HFFc6 (cell line): Measurements from ENCODE around the gene ZMAT5. TPM values are rescaled to one million over a fixed set of nuclear protein-coding genes. Genes with fewer than 3 reads are reported as not detected.

ENCODE experiments used
- DNase-seq: peaks from one replicate; pipeline ENCODE4 v3.0.0-alpha.2; 2018
- H3K27ac Mint-ChIP-seq: 2 replicates; pipeline ENCODE4 v1.8.0; 2020; ENCODE audit warnings: mild to moderate bottlenecking, mixed read lengths
- H3K27me3 Mint-ChIP-seq: 2 replicates; pipeline ENCODE4 v1.8.0; 2021; ENCODE audit warnings: mild to moderate bottlenecking, moderate library complexity, mixed read lengths; ENCODE audit not compliant: insufficient read depth
- H3K36me3 Mint-ChIP-seq: 2 replicates; pipeline ENCODE4 v1.8.0; 2021; ENCODE audit warnings: low read depth, mixed read lengths
- H3K4me1 Mint-ChIP-seq: 2 replicates; pipeline ENCODE4 v1.8.0; 2020; ENCODE audit warnings: low read depth, mixed read lengths
- H3K4me3 Mint-ChIP-seq: 2 replicates; pipeline ENCODE4 v1.8.0; 2020; ENCODE audit warnings: mild to moderate bottlenecking, moderate library complexity, mixed read lengths
- H3K9me3 Mint-ChIP-seq: 2 replicates; pipeline ENCODE4 v1.8.0; 2020; ENCODE audit warnings: mild to moderate bottlenecking, mixed read lengths
- total RNA-seq, 6 experiments: library from RNA; stranded (reverse); fragmentation: NEBNext Ultra II Directional; extraction: Animal tissue kit (Norgen Biotek cat#: 25700); gene quantifications; 2 replicates in 1 of 6; 3 replicates in 5 of 6; pipeline ENCODE4 v1.2.3, GENCODE V29; 2021
- TF ChIP-seq, protein P1 (sequence below): fragments of 200-600 bp; sonication (generic); IDR thresholded peaks from 2 replicates; pipeline ENCODE4 v1.5.0; 2021; ENCODE audit warnings: antibody characterized with exemption, mild to moderate bottlenecking

ZMAT5 gene
- total RNA-seq, 6 experiments from 2014 or later: 24.9 to 28.6 (median 26.1) TPM

- DNase-seq: no peak
- Mint-ChIP-seq H3K27ac (no peak overlapping the region), H3K4me3 (no peak overlapping the region), H3K27me3 (peaks cover 28% of the 10 kb centered on the region), H3K36me3 (no peaks in the 10 kb centered on the region), H3K4me1 (no peaks in the 10 kb centered on the region), H3K9me3 (no peaks in the 10 kb centered on the region)
- TF ChIP-seq, protein P1, sequence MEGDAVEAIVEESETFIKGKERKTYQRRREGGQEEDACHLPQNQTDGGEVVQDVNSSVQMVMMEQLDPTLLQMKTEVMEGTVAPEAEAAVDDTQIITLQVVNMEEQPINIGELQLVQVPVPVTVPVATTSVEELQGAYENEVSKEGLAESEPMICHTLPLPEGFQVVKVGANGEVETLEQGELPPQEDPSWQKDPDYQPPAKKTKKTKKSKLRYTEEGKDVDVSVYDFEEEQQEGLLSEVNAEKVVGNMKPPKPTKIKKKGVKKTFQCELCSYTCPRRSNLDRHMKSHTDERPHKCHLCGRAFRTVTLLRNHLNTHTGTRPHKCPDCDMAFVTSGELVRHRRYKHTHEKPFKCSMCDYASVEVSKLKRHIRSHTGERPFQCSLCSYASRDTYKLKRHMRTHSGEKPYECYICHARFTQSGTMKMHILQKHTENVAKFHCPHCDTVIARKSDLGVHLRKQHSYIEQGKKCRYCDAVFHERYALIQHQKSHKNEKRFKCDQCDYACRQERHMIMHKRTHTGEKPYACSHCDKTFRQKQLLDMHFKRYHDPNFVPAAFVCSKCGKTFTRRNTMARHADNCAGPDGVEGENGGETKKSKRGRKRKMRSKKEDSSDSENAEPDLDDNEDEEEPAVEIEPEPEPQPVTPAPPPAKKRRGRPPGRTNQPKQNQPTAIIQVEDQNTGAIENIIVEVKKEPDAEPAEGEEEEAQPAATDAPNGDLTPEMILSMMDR: no peak
Observed at GRCh38 chr22:29722151-29722550, 44.7 kb downstream of the ZMAT5 start.

GRCh38 chr22:29720811-29721323 lies 45.9 kb downstream of the ZMAT5 start:
- H3K4me1 Mint-ChIP-seq: no peaks in the 10 kb centered on the region
- H3K36me3 Mint-ChIP-seq: no peaks in the 10 kb centered on the region
- H3K4me3 Mint-ChIP-seq: no peak overlapping the region
- H3K27me3 Mint-ChIP-seq: peaks cover 33% of the 10 kb centered on the region
- TF ChIP-seq, protein P1: no peak
- no peaks in the 10 kb centered on the region for H3K9me3 Mint-ChIP-seq
- no peak for DNase-seq
- H3K27ac Mint-ChIP-seq: no peak overlapping the region

- no peak for DNase-seq
- no peak within 1 kb of the TSS for H3K4me3 Mint-ChIP-seq
Observed at GRCh38 chr22:29719899-29720645, 46.7 kb downstream of the ZMAT5 start, which contains the start of gene CABP7. Gene CABP7, plus strand, starts transcription at chr22:29720003. Its CDS starts 422 bp downstream, at chr22:29720425.

GRCh38 chr22:29718949-29719898 lies 47.6 kb downstream of the ZMAT5 start:
- Mint-ChIP-seq H3K27me3 (peaks cover 34% of the 10 kb centered on the region), H3K9me3 (no peaks in the 10 kb centered on the region), H3K27ac (no peak overlapping the region), H3K4me1 (no peaks in the 10 kb centered on the region), H3K4me3 (no peak overlapping the region), H3K36me3 (no peaks in the 10 kb centered on the region)
- DNase-seq: no peak
- TF ChIP-seq, protein P1: no peak

More at GRCh38 chr22:29719899-29720645, 46.7 kb downstream of the ZMAT5 start, which contains the start of gene CABP7:
- no peaks in the 10 kb centered on the region for H3K36me3 Mint-ChIP-seq
- no peaks in the 10 kb centered on the region for H3K9me3 Mint-ChIP-seq
- H3K4me1 Mint-ChIP-seq: no peaks in the 10 kb centered on the region
- H3K27ac Mint-ChIP-seq: no peak within 1 kb of the TSS
- peaks cover 31% of the 10 kb centered on the region for H3K27me3 Mint-ChIP-seq
- TF ChIP-seq, protein P1: no peak

DNA sequence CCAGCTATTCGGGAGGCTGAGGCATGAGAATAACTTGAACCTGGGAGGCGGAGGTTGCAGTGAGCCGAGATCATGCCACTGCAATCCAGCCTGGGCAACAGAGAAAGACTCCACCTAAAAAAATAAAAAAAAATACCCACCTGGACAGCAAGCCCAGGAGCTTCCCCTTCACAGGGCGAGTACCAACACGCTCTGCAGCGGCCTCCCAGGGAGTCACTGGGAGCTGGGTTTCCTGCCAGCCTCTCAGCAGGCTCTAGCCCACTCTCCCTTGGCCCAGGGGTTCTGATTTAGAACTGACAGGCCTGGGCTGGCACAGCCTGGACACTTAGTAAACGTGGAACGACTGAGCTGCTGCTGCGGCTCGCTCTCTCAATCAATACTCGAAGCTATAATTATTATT lies 49.0 kb downstream of the ZMAT5 start:
- H3K4me1 Mint-ChIP-seq: no peaks in the 10 kb centered on the region
- no peaks in the 10 kb centered on the region for H3K36me3 Mint-ChIP-seq
- TF ChIP-seq, protein P1: no peak
- no peak overlapping the region for H3K27ac Mint-ChIP-seq
- H3K4me3 Mint-ChIP-seq: no peak overlapping the region
- no peak for DNase-seq
- H3K9me3 Mint-ChIP-seq: no peaks in the 10 kb centered on the region
- H3K27me3 Mint-ChIP-seq: peaks cover 45% of the 10 kb centered on the region
